Liver (tissue), 3 donors: ENCODE results near the gene PDS5A.

Source experiments
- ATF3 ChIP-seq: IDR thresholded peaks from 2 replicates; pipeline ENCODE4 v1.6.1; 2016; ENCODE audit warnings: antibody characterized with exemption
- CTCF ChIP-seq: fragments of 150-350 bp; IDR thresholded peaks from 2 replicates; pipeline ENCODE4 v1.5.1; 2017; ENCODE audit warnings: improper control_type of control experiment, low read depth, low read length; ENCODE audit not compliant: missing input control
- HNF4A ChIP-seq, 2 donors: conservative IDR thresholded peaks; 2 replicates each; pipeline ENCODE4 v1.6.1; 2016; ENCODE audit warnings: antibody characterized with exemption in 2 of 2, mild to moderate bottlenecking in 2 of 2
- JUND ChIP-seq, 2 donors: IDR thresholded peaks; 2 replicates each; pipeline ENCODE4 v1.6.1; 2016; ENCODE audit warnings: antibody characterized with exemption in 2 of 2
- RAD21 ChIP-seq, 2 donors: IDR thresholded peaks; 2 replicates each; pipeline ENCODE4 v1.6.1; 2016; ENCODE audit warnings: antibody characterized with exemption in 2 of 2, mild to moderate bottlenecking in 2 of 2
- RXRA ChIP-seq, 2 donors: IDR thresholded peaks; 2 replicates each; pipeline ENCODE4 v1.6.1; 2017 to 2018; ENCODE audit warnings: antibody characterized with exemption in 2 of 2, mild to moderate bottlenecking in 1 of 2
- SP1 ChIP-seq: IDR thresholded peaks from 2 replicates; pipeline ENCODE4 v1.6.1; 2018; ENCODE audit warnings: antibody characterized with exemption, mild to moderate bottlenecking
- TAF1 ChIP-seq: conservative IDR thresholded peaks from 2 replicates; pipeline ENCODE4 v1.6.1; 2016; ENCODE audit warnings: antibody characterized with exemption, mild to moderate bottlenecking
- TF ChIP-seq, protein P1 (sequence below): IDR thresholded peaks from 2 replicates; pipeline ENCODE4 v1.6.1; 2016; ENCODE audit warnings: antibody characterized with exemption
- TF ChIP-seq, protein P2 (sequence below): IDR thresholded peaks from 2 replicates; pipeline ENCODE4 v1.6.1; 2016; ENCODE audit warnings: antibody characterized with exemption
- donor health status: healthy.
- donor health status: healthy.

- TF ChIP-seq CTCF: no peak
- TF ChIP-seq RAD21 (IDR thresholded peaks at IDR 0.05): no peak
- no peak for TF ChIP-seq SP1
- TF ChIP-seq, protein P1, sequence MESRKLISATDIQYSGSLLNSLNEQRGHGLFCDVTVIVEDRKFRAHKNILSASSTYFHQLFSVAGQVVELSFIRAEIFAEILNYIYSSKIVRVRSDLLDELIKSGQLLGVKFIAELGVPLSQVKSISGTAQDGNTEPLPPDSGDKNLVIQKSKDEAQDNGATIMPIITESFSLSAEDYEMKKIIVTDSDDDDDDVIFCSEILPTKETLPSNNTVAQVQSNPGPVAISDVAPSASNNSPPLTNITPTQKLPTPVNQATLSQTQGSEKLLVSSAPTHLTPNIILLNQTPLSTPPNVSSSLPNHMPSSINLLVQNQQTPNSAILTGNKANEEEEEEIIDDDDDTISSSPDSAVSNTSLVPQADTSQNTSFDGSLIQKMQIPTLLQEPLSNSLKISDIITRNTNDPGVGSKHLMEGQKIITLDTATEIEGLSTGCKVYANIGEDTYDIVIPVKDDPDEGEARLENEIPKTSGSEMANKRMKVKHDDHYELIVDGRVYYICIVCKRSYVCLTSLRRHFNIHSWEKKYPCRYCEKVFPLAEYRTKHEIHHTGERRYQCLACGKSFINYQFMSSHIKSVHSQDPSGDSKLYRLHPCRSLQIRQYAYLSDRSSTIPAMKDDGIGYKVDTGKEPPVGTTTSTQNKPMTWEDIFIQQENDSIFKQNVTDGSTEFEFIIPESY: no peak
- TF ChIP-seq, protein P2, sequence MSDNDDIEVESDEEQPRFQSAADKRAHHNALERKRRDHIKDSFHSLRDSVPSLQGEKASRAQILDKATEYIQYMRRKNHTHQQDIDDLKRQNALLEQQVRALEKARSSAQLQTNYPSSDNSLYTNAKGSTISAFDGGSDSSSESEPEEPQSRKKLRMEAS: no peak
- TF ChIP-seq ATF3: no peak
- TF ChIP-seq HNF4A (conservative IDR thresholded peaks at IDR 0.05): no peak
- no peak for TF ChIP-seq TAF1
- no peak for TF ChIP-seq JUND (IDR thresholded peaks at IDR 0.05)
- no peak for TF ChIP-seq RXRA (IDR thresholded peaks at IDR 0.05)
Observed at GRCh38 chr4:39792529-39792928, 185.2 kb downstream of the PDS5A start.
